ENCODE data around the gene GDPD5. TPM values are rescaled to one million over a fixed set of nuclear protein-coding genes. Genes with fewer than 3 reads are reported as not detected.

The GDPD5 gene
- total and polyA plus RNA-seq, 9 donors, result 3.8 to 15.8 (median 8.1) TPM

DNA sequence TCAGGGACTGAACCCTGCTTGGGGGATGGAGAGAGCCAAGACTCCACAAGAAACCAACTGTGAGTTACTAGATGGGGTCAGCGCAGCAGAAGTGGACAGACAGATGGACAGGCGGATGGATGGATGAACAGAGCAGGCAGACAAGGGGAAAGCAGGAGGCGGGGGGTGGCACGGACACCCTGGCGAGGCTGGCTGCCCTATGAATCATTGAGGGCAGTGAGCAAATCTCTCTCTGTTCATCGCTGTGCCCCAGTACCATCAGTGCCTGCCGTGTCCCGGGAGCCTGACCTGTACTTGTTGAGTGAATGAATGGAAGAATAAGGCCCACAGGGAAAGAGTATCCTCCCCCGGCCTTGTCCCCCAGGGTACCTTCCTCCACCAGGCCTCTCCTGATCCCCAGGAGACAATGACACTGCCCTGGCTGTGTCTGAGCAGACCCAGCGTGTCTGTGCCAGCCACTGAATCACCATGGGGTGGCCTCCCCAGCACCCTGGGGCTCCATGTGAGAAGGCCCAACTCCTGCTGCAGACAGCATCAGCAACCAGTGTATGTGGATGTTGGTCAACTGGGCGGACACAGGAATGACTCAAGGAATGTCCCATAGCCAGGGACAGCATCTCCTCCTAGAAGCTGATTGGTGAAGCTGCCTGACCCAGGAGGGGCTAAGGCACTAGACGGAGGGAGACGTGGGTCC lies 87.6 kb downstream of the GDPD5 start:
- Histone ChIP-seq H3K27me3 (no peaks in the 10 kb centered on the region), H3K36me3 (no peaks in the 10 kb centered on the region), H3K4me1 (ENCODE audit: insufficient read depth) (no peaks in the 10 kb centered on the region), H3K4me3 (no peak overlapping the region), H3K9me3 (no peaks in the 10 kb centered on the region), H3K27ac (no peak overlapping the region)
- no peak for DNase-seq
- 90 to 92% (median 92%) methylated on average over 13 of the region's 13 CpGs for WGBS, 3 donors
- TF ChIP-seq EP300 (IDR thresholded peaks at IDR 0.05) (no peak), POLR2A (IDR thresholded peaks at IDR 0.05) (no peak)
- TF ChIP-seq, protein P1, sequence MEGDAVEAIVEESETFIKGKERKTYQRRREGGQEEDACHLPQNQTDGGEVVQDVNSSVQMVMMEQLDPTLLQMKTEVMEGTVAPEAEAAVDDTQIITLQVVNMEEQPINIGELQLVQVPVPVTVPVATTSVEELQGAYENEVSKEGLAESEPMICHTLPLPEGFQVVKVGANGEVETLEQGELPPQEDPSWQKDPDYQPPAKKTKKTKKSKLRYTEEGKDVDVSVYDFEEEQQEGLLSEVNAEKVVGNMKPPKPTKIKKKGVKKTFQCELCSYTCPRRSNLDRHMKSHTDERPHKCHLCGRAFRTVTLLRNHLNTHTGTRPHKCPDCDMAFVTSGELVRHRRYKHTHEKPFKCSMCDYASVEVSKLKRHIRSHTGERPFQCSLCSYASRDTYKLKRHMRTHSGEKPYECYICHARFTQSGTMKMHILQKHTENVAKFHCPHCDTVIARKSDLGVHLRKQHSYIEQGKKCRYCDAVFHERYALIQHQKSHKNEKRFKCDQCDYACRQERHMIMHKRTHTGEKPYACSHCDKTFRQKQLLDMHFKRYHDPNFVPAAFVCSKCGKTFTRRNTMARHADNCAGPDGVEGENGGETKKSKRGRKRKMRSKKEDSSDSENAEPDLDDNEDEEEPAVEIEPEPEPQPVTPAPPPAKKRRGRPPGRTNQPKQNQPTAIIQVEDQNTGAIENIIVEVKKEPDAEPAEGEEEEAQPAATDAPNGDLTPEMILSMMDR (IDR thresholded peaks at IDR 0.05), result no peak
- intact Hi-C loops (cut with DNase I), result no loop called here

- H3K4me3 ChIP-seq, result no peak overlapping the region
- DNase-seq, result no peak
- H3K4me1 ChIP-seq (ENCODE audit: insufficient read depth), result no peaks in the 10 kb centered on the region
- no peaks in the 10 kb centered on the region for H3K9me3 ChIP-seq
- H3K27ac ChIP-seq, result no peak overlapping the region
- H3K27me3 ChIP-seq, result no peaks in the 10 kb centered on the region
- intact Hi-C loops (cut with DNase I), result no loop called here
- TF ChIP-seq POLR2A (IDR thresholded peaks at IDR 0.05) (no peak), EP300 (IDR thresholded peaks at IDR 0.05) (no peak)
- TF ChIP-seq, protein P1 (IDR thresholded peaks at IDR 0.05), result no peak
- no peaks in the 10 kb centered on the region for H3K36me3 ChIP-seq
- 91 to 93% (median 92%) methylated on average over 9 of the region's 9 CpGs for WGBS, 3 donors
Observed at GRCh38 chr11:75436806-75437205, 88.9 kb downstream of the GDPD5 start.

DNA sequence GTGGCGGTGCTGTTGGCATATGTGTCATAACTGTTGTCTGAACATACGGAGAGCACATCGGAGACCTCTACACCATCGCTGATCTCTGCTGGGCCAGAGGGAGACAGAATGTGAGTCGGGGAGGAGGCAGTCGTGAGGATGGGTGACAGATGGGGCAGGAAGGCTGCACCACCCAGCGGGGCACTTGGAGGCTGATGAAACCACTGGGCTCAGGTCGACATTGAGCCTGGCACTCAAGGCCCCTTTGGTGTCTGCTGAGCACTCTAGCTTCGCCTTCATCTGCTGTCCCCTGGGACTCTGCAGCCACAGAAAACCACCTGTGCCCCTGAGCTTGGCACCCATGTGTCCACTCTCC lies 90.2 kb downstream of the GDPD5 start:
- no peaks in the 10 kb centered on the region for H3K9me3 ChIP-seq
- H3K36me3 ChIP-seq, result no peaks in the 10 kb centered on the region
- peaks cover 2% of the 10 kb centered on the region for H3K27me3 ChIP-seq
- intact Hi-C loops (cut with DNase I), result no loop called here
- 90 to 94% (median 91%) methylated on average over 8 to 9 of the region's 9 CpGs for WGBS, 3 donors
- TF ChIP-seq, protein P1 (IDR thresholded peaks at IDR 0.05), result no peak
- no peak for TF ChIP-seq POLR2A (IDR thresholded peaks at IDR 0.05)
- no peak for TF ChIP-seq EP300 (IDR thresholded peaks at IDR 0.05)
- H3K4me3 ChIP-seq, result no peak overlapping the region
- DNase-seq, result no peak
- H3K27ac ChIP-seq, result no peak overlapping the region
- H3K4me1 ChIP-seq (ENCODE audit: insufficient read depth), result no peaks in the 10 kb centered on the region

DNA sequence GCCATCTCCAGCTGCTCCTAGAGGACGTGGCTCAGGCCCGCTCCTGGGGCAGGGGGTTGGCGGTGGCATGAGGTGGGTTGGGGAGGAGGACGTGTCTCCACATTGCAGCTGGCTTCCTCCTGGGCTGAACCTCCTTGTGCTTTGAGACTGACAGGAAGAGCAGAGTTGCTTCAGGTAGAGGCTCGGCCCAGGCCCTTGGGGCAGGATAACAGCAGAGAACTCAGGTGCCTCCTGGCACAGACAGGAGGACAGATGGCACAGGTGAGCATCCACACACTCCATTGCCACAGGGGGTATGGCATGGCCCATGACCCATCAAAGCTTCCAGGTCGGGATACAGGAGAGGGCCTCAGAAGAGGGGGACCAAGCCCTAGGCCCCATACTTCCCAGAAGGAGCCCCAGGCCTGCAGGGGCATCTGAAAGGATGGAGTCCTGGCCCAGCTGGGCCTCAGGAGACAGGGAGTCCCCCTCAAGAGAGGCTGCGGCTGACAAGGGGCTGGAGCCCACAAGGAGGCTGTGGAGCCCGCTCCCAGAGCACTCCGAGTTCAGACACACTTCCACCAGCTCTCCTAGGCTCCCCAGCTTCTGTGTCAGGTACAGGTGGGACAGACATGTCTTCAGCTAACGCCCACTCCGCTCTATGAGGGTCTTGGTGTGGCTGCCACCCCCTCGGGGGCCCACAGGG lies 90.7 kb downstream of the GDPD5 start:
- intact Hi-C loops (cut with DNase I), result no loop called here
- DNase-seq, result no peak
- Histone ChIP-seq H3K4me1 (ENCODE audit: insufficient read depth) (no peaks in the 10 kb centered on the region), H3K27ac (no peak overlapping the region), H3K36me3 (no peaks in the 10 kb centered on the region), H3K9me3 (no peaks in the 10 kb centered on the region), H3K4me3 (no peak overlapping the region), H3K27me3 (peaks cover 5% of the 10 kb centered on the region)
- TF ChIP-seq POLR2A (IDR thresholded peaks at IDR 0.05) (no peak), EP300 (IDR thresholded peaks at IDR 0.05) (no peak)
- TF ChIP-seq, protein P1 (IDR thresholded peaks at IDR 0.05), result no peak
- WGBS, 3 donors, result 86 to 92% (median 91%) methylated on average over 11 to 12 of the region's 12 CpGs

Measured in ovary (tissue), 9 donors.